Measurements from ENCODE around the gene WNT7A.
"Not testable (repeated sequence)": the region's sequence is repeated elsewhere in the genome, so short reads cannot be mapped to it uniquely, and the experiment has no call there.

WNT7A gene

GRCh38 chr3:13879946-13880810 lies at the start of gene WNT7A:
TSS of gene WNT7A (minus strand) at chr3:13880071. CDS start at chr3:13879816, 255 bp downstream.
- no peak for DNase-seq

DNA sequence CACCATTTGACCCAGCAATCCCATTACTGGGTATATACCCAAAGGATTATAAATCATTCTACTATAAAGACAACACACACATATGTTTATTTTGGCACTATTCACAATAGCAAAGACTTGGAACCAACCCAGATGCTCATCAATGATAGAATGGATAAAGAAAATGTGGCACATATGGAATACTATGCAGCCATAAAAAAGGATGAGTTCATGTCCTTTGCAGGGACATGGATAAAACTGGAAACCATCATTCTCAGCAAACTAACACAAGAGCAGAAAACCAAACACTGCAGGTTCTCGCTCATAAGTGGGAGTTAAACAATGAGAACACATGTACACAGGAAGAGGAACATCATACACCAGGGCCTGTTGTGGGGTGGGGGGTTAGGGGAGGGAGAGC lies 48.9 kb upstream of the WNT7A start:
- DNase-seq, result not testable (repeated sequence)

GRCh38 chr3:13927295-13927694 lies 47.4 kb upstream of the WNT7A start:
- DNase-seq, result no peak

DNA sequence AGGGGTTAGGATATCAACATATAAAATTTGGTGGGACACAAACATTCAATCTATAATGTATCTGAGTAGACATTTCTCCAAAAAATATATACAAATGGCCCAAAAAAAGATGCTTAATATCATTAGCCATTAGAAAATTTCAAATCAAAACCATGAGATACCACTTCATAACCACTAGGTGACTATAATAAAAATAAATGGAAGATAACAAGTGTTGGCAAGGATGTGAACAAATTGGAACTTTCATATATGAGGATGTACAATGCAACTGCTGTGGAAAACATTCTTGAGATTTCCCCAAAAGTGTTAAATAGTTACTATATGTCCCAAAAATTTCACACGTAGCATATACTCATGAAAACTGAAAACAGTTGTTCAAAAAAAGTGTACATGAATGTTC lies 36.5 kb upstream of the WNT7A start:
- DNase-seq, result no peak

GRCh38 chr3:13902648-13903238 lies 22.9 kb upstream of the WNT7A start:
- DNase-seq, result no peak

- DNase-seq, result no peak
These were observed 22.2 kb upstream of the WNT7A start for GRCh38 chr3:13901935-13902584.

DNA sequence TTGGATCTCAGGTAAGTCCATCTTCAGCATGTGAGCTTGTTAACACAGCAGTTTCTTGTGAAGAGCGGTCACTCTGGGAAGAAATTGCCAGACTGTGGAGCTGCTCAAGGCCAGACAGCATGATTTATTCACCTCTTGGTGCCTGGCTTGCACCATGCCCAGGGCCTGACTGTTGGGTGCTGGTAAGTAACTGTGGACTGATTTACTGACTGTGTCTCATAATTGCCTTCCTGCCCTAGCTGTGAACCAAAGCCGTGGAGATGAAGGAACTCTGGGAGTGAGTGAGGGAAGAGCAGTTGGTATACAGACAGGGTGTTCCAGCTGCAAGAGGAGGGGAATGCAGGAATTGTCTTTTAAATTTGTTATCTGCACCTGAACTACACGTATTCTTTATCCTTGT lies 18.5 kb upstream of the WNT7A start:
- DNase-seq, result no peak

GRCh38 chr3:13896473-13897154 lies 16.7 kb upstream of the WNT7A start:
- peak; percentile 18 for DNase-seq

GRCh38 chr3:13895155-13896105 lies 15.6 kb upstream of the WNT7A start:
- peak; percentile 57 for DNase-seq

- no peak for DNase-seq
These were observed 14.9 kb upstream of the WNT7A start for GRCh38 chr3:13894807-13895154.

- DNase-seq, result no peak
These were observed 14.4 kb upstream of the WNT7A start for GRCh38 chr3:13894096-13894806.

GRCh38 chr3:13892304-13892703 lies 12.4 kb upstream of the WNT7A start:
- no peak for DNase-seq

GRCh38 chr3:13891492-13892073 lies 11.7 kb upstream of the WNT7A start:
- peak; percentile 15 for DNase-seq

DNA sequence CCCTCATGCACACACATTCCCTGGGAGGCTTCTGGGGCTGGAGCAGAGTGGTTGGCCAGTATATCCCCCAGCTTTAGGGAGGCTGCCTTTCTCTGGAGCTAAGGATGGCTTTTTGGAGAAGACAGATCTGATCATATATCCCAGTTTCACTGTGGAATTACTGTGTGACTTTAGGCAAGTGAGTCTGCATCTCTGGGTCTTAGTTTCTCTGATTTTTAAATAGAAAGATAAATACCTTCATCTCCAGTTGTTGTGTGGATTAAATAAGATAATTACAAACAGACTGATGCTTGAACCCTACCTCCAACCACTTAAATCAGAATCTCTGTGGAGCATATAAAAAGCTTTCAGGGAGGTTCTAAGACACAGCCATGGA lies 11.1 kb upstream of the WNT7A start:
- DNase-seq, result no peak

DNA sequence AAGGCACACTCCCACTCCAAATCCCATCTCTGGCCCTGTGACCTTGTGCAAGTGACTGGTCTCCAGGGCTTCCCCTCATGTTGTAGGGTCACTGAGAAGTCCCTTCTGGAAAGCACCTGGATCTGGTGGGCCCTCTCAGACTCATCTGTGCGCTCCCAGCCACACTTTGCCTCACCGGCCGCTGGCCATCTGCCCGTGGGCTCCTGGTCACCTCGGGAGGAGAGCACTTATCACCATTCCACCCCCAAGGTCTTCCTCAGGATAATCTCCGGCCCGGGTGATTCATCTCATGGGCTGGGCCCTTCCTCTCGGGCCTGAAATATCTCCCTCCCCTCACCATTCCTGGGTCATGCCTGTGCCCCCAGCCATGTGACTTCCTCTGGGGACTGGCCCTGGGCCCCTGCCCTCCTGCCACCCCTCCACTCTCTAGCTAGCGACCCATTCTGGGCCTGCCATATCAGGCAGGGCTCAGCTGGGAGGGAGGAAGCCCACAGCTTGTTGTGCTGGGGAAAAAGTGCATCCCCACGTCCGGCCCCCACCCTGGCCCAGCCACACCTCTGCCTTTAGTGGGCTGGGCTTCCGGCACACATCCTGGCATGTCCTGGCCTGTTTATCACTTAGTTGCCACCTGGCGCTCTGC lies 10.6 kb upstream of the WNT7A start:
- no peak for DNase-seq

DNA sequence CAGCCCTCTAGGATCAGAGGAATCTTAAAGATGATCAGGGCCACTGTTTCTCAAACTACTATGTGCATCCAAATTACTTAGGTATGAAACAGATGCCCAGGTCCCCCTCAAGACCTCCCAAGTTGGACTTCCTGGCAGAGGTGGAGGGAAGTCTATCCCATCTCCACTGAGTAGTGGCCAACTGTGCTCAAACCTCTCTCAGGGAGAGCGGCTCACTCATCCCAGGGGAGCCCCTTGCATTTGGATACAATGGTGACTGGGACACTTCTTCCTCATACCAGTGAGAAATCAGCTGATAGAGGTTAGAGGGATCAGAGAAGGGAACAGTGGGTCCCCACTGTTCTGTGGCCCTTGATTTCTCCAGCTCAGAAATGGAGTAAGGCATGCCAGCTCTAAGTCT lies 8.7 kb upstream of the WNT7A start:
- DNase-seq, result no peak

DNA sequence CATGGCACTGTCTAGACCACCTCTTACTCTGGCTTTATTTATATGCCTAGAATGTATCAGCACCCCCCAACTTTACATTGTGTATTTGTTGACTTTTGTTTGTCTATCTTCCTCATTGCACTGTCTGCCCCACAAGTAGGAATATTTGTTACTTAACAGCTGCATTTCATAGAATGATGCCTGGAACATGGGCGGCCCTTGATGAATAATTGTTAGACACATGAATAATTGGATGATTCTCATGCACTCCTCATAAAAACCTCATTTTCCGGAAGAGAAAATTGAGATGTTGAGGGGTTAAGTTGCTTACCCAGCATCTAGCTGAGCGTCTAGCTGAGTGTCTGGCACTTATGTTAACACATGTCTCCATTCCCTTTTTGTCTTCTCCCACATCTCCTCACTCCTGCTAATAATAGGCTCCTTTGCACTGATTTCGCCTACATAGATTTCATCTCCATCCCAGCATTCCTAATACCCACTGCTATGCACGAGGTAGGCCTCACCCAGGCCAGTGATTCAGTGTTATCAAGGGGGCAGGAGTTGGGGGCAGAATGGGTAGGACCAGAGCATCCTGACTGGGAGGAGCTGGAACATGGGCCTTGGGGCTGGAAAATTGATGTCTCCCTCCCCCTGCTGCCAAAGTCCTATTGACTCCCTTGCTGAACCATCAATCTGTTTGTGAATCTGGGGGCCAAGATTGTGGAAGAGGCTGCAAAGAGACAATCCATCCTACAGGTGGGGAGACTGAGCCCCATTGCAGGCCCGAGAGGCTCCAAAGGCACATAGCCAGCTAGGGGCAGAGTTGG lies 7.8 kb upstream of the WNT7A start:
- no peak for DNase-seq

DNA sequence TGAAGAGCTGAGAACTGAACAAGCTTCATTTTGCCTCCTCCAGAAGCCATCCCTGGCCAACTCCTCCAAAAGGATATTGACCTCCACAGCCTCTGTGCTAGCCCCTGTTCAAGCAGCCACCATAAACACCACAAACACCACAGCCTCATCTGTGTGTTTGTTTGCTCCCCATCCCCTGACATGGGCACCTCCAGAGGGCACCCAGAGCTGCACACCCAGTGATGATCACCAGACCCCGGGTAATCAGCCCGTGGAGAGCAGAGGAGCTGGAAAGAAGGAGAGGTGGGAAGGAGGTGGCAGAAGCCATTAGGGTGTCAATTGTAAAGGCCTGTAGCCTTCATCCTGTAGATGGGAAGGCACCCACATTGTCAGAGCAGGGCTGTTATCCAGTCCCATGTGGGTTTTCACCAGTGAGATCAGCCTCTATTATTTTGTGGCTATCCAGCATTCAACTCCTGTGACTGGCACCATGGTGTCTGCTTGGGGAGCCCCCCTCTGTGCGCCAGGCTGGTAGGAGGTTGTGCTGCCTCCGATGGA lies 6.8 kb upstream of the WNT7A start:
- DNase-seq, result no peak

DNA sequence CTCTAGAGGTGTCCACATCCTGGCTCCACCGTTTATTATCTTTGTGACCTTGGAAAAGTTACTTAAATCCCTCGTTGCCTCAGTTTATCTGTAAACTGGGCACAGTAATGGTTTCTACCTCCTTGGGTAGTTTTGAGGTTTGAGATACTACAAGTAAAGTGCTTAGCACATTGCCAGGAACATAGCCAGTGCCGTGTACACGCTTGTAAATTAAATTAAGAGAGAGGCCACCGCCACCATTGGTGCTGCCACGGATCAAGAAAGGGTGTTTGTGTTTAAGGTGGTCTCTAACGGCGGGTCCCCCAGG lies 5.8 kb upstream of the WNT7A start:
- DNase-seq, result no peak

All from MV-4-11 (cell line).